ENCODE data around the gene PRELID2.
"Not testable (repeated sequence)": the region's sequence is repeated elsewhere in the genome, so short reads cannot be mapped to it uniquely, and the experiment has no call there.

PRELID2 gene

GRCh38 chr5:145800181-145800580 is 35.0 kb downstream of the PRELID2 start:
- Histone ChIP-seq H3K27me3 (replicated peaks; ENCODE audit: control insufficient read depth, insufficient read depth, low read length, poor library complexity, severe bottlenecking) (no peaks in the 10 kb centered on the region), H3K9me3 (ENCODE audit: control insufficient read depth, low read length) (no peaks in the 10 kb centered on the region), H3K36me3 (ENCODE audit: control insufficient read depth, insufficient read depth, low read length) (no peaks in the 10 kb centered on the region), H3K4me1 (ENCODE audit: control insufficient read depth, insufficient read depth, low read length, poor library complexity, severe bottlenecking) (no peaks in the 10 kb centered on the region), H3K4me3 (ENCODE audit: insufficient read depth, low read depth, low read length, poor library complexity, severe bottlenecking) (no peak overlapping the region), H3K27ac (ENCODE audit: insufficient read depth, low read length, poor library complexity, severe bottlenecking) (no peak overlapping the region)
- no peak for DNase-seq

GRCh38 chr5:145798503-145798902 is 36.6 kb downstream of the PRELID2 start:
- not testable (repeated sequence) for H3K4me3 ChIP-seq (ENCODE audit: insufficient read depth, low read depth, low read length, poor library complexity, severe bottlenecking); H3K27me3 ChIP-seq (replicated peaks; ENCODE audit: control insufficient read depth, insufficient read depth, low read length, poor library complexity, severe bottlenecking); H3K4me1 ChIP-seq (ENCODE audit: control insufficient read depth, insufficient read depth, low read length, poor library complexity, severe bottlenecking); H3K27ac ChIP-seq (ENCODE audit: insufficient read depth, low read length, poor library complexity, severe bottlenecking); H3K36me3 ChIP-seq (ENCODE audit: control insufficient read depth, insufficient read depth, low read length); H3K9me3 ChIP-seq (ENCODE audit: control insufficient read depth, low read length); DNase-seq

- Histone ChIP-seq H3K36me3 (ENCODE audit: control insufficient read depth, insufficient read depth, low read length) (no peaks in the 10 kb centered on the region), H3K27me3 (replicated peaks; ENCODE audit: control insufficient read depth, insufficient read depth, low read length, poor library complexity, severe bottlenecking) (no peaks in the 10 kb centered on the region), H3K27ac (ENCODE audit: insufficient read depth, low read length, poor library complexity, severe bottlenecking) (no peak overlapping the region), H3K4me3 (ENCODE audit: insufficient read depth, low read depth, low read length, poor library complexity, severe bottlenecking) (no peak overlapping the region), H3K9me3 (ENCODE audit: control insufficient read depth, low read length) (no peaks in the 10 kb centered on the region), H3K4me1 (ENCODE audit: control insufficient read depth, insufficient read depth, low read length, poor library complexity, severe bottlenecking) (no peaks in the 10 kb centered on the region)
- no peak for DNase-seq
Measured at GRCh38 chr5:145797336-145797735, 37.8 kb downstream of the PRELID2 start.

- no peak for DNase-seq
- Histone ChIP-seq H3K9me3 (ENCODE audit: control insufficient read depth, low read length) (no peaks in the 10 kb centered on the region), H3K4me1 (ENCODE audit: control insufficient read depth, insufficient read depth, low read length, poor library complexity, severe bottlenecking) (no peaks in the 10 kb centered on the region), H3K4me3 (ENCODE audit: insufficient read depth, low read depth, low read length, poor library complexity, severe bottlenecking) (no peak overlapping the region), H3K27me3 (replicated peaks; ENCODE audit: control insufficient read depth, insufficient read depth, low read length, poor library complexity, severe bottlenecking) (no peaks in the 10 kb centered on the region), H3K36me3 (ENCODE audit: control insufficient read depth, insufficient read depth, low read length) (no peaks in the 10 kb centered on the region), H3K27ac (ENCODE audit: insufficient read depth, low read length, poor library complexity, severe bottlenecking) (no peak overlapping the region)
Measured at GRCh38 chr5:145796318-145796717, 38.8 kb downstream of the PRELID2 start.

- H3K4me3 ChIP-seq (ENCODE audit: insufficient read depth, low read depth, low read length, poor library complexity, severe bottlenecking), result no peak overlapping the region
- H3K9me3 ChIP-seq (ENCODE audit: control insufficient read depth, low read length), result no peaks in the 10 kb centered on the region
- H3K36me3 ChIP-seq (ENCODE audit: control insufficient read depth, insufficient read depth, low read length), result no peaks in the 10 kb centered on the region
- DNase-seq, result no peak
- no peaks in the 10 kb centered on the region for H3K4me1 ChIP-seq (ENCODE audit: control insufficient read depth, insufficient read depth, low read length, poor library complexity, severe bottlenecking)
- no peak overlapping the region for H3K27ac ChIP-seq (ENCODE audit: insufficient read depth, low read length, poor library complexity, severe bottlenecking)
- H3K27me3 ChIP-seq (replicated peaks; ENCODE audit: control insufficient read depth, insufficient read depth, low read length, poor library complexity, severe bottlenecking), result no peaks in the 10 kb centered on the region
Measured at GRCh38 chr5:145793574-145793973, 41.6 kb downstream of the PRELID2 start.

- no peaks in the 10 kb centered on the region for H3K9me3 ChIP-seq (ENCODE audit: control insufficient read depth, low read length)
- DNase-seq, result no peak
Measured at GRCh38 chr5:145792840-145793239, 42.3 kb downstream of the PRELID2 start.

GRCh38 chr5:145791866-145792265 is 43.3 kb downstream of the PRELID2 start:
- Histone ChIP-seq H3K27me3 (replicated peaks; ENCODE audit: control insufficient read depth, insufficient read depth, low read length, poor library complexity, severe bottlenecking) (no peaks in the 10 kb centered on the region), H3K27ac (ENCODE audit: insufficient read depth, low read length, poor library complexity, severe bottlenecking) (no peak overlapping the region), H3K9me3 (ENCODE audit: control insufficient read depth, low read length) (no peaks in the 10 kb centered on the region), H3K4me1 (ENCODE audit: control insufficient read depth, insufficient read depth, low read length, poor library complexity, severe bottlenecking) (no peaks in the 10 kb centered on the region), H3K36me3 (ENCODE audit: control insufficient read depth, insufficient read depth, low read length) (no peaks in the 10 kb centered on the region), H3K4me3 (ENCODE audit: insufficient read depth, low read depth, low read length, poor library complexity, severe bottlenecking) (no peak overlapping the region)
- no peak for DNase-seq

More at GRCh38 chr5:145792840-145793239, 42.3 kb downstream of the PRELID2 start:
- H3K4me3 ChIP-seq (ENCODE audit: insufficient read depth, low read depth, low read length, poor library complexity, severe bottlenecking), result no peak overlapping the region
- no peaks in the 10 kb centered on the region for H3K36me3 ChIP-seq (ENCODE audit: control insufficient read depth, insufficient read depth, low read length)
- no peaks in the 10 kb centered on the region for H3K27me3 ChIP-seq (replicated peaks; ENCODE audit: control insufficient read depth, insufficient read depth, low read length, poor library complexity, severe bottlenecking)
- H3K4me1 ChIP-seq (ENCODE audit: control insufficient read depth, insufficient read depth, low read length, poor library complexity, severe bottlenecking), result no peaks in the 10 kb centered on the region
- no peak overlapping the region for H3K27ac ChIP-seq (ENCODE audit: insufficient read depth, low read length, poor library complexity, severe bottlenecking)

- Histone ChIP-seq H3K4me1 (ENCODE audit: control insufficient read depth, insufficient read depth, low read length, poor library complexity, severe bottlenecking) (no peaks in the 10 kb centered on the region), H3K4me3 (ENCODE audit: insufficient read depth, low read depth, low read length, poor library complexity, severe bottlenecking) (no peak overlapping the region), H3K9me3 (ENCODE audit: control insufficient read depth, low read length) (no peaks in the 10 kb centered on the region), H3K36me3 (ENCODE audit: control insufficient read depth, insufficient read depth, low read length) (no peaks in the 10 kb centered on the region), H3K27me3 (replicated peaks; ENCODE audit: control insufficient read depth, insufficient read depth, low read length, poor library complexity, severe bottlenecking) (no peaks in the 10 kb centered on the region), H3K27ac (ENCODE audit: insufficient read depth, low read length, poor library complexity, severe bottlenecking) (no peak overlapping the region)
- DNase-seq, result no peak
Measured at GRCh38 chr5:145787996-145788395, 47.1 kb downstream of the PRELID2 start.

GRCh38 chr5:145787507-145787906 is 47.6 kb downstream of the PRELID2 start:
- Histone ChIP-seq H3K4me1 (ENCODE audit: control insufficient read depth, insufficient read depth, low read length, poor library complexity, severe bottlenecking) (no peaks in the 10 kb centered on the region), H3K4me3 (ENCODE audit: insufficient read depth, low read depth, low read length, poor library complexity, severe bottlenecking) (no peak overlapping the region), H3K27ac (ENCODE audit: insufficient read depth, low read length, poor library complexity, severe bottlenecking) (no peak overlapping the region), H3K9me3 (ENCODE audit: control insufficient read depth, low read length) (no peaks in the 10 kb centered on the region), H3K36me3 (ENCODE audit: control insufficient read depth, insufficient read depth, low read length) (no peaks in the 10 kb centered on the region), H3K27me3 (replicated peaks; ENCODE audit: control insufficient read depth, insufficient read depth, low read length, poor library complexity, severe bottlenecking) (no peaks in the 10 kb centered on the region)
- DNase-seq, result no peak

- no peaks in the 10 kb centered on the region for H3K36me3 ChIP-seq (ENCODE audit: control insufficient read depth, insufficient read depth, low read length)
- no peak for DNase-seq
Measured at GRCh38 chr5:145787001-145787400, 48.1 kb downstream of the PRELID2 start.

GRCh38 chr5:145780982-145781381 is 54.2 kb downstream of the PRELID2 start:
- H3K9me3 ChIP-seq (ENCODE audit: control insufficient read depth, low read length), result no peaks in the 10 kb centered on the region
- no peak for DNase-seq
- no peaks in the 10 kb centered on the region for H3K27me3 ChIP-seq (replicated peaks; ENCODE audit: control insufficient read depth, insufficient read depth, low read length, poor library complexity, severe bottlenecking)
- H3K4me3 ChIP-seq (ENCODE audit: insufficient read depth, low read depth, low read length, poor library complexity, severe bottlenecking), result no peak overlapping the region
- H3K27ac ChIP-seq (ENCODE audit: insufficient read depth, low read length, poor library complexity, severe bottlenecking), result no peak overlapping the region
- no peaks in the 10 kb centered on the region for H3K4me1 ChIP-seq (ENCODE audit: control insufficient read depth, insufficient read depth, low read length, poor library complexity, severe bottlenecking)
- no peaks in the 10 kb centered on the region for H3K36me3 ChIP-seq (ENCODE audit: control insufficient read depth, insufficient read depth, low read length)

More at GRCh38 chr5:145787001-145787400, 48.1 kb downstream of the PRELID2 start:
- no peaks in the 10 kb centered on the region for H3K4me1 ChIP-seq (ENCODE audit: control insufficient read depth, insufficient read depth, low read length, poor library complexity, severe bottlenecking)
- no peaks in the 10 kb centered on the region for H3K9me3 ChIP-seq (ENCODE audit: control insufficient read depth, low read length)
- H3K27me3 ChIP-seq (replicated peaks; ENCODE audit: control insufficient read depth, insufficient read depth, low read length, poor library complexity, severe bottlenecking), result no peaks in the 10 kb centered on the region
- no peak overlapping the region for H3K4me3 ChIP-seq (ENCODE audit: insufficient read depth, low read depth, low read length, poor library complexity, severe bottlenecking)
- H3K27ac ChIP-seq (ENCODE audit: insufficient read depth, low read length, poor library complexity, severe bottlenecking), result no peak overlapping the region
